ENCODE data around the gene LZIC. TPM values are rescaled to one million over a fixed set of nuclear protein-coding genes. Genes with fewer than 3 reads are reported as not detected.
A peak's percentile ranks its signal among the peaks of the same experiment; 100 is the strongest.

The LZIC gene
- total and polyA plus RNA-seq, 9 of the 15 experiments (the other 6 are each of a cell fraction or from before 2014, with no cell fraction given), result 32.9 to 109 (median 61.7) TPM

DNA sequence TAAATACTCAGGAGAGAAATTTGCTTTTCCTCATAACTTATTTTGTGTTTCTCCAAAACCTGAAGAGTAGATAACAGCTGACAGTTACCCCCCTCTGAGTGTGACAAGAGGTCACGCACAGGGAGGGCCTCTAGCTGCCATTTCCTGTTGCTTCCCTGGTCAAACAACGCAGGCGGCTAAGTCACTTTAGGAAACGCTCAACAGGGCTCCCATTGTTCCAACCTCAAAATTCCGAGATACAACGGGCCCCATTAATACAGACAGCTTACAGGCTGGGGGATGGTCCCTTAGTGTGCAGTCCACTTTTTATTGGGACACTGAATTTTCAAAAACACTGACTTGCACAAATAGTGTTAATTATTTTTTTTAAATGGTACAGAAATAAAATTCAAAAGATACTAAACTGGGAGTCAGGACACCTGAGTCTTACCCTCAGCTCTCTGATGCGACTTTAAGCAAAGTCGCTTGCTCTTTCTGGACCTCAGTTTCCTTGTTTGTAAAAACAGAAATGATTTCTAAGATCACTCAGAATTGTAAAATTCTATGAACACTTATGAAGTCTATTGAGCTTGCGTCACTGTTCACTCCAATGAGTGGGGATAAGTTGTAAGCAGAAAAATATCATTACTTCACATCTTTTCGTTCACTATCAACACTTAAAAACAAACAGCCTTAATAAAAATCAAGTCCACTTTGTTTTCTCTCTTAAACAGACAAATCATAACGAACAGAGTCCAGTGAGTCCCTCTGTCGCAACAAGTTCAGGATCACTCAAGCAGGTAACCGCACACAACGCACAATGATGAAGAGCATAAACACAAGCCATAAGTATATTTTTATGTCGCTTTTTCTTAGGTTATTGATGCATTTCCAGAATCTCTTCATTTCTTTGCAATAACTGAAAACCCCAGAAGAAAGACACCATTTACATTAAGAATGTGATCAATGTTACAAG lies 13.5 kb downstream of the LZIC start (continued):
- TF ChIP-seq FOXJ3 (CRISPR knock-in tag; IDR thresholded peaks at IDR 0.05), result no peak
- TF ChIP-seq, protein P1, sequence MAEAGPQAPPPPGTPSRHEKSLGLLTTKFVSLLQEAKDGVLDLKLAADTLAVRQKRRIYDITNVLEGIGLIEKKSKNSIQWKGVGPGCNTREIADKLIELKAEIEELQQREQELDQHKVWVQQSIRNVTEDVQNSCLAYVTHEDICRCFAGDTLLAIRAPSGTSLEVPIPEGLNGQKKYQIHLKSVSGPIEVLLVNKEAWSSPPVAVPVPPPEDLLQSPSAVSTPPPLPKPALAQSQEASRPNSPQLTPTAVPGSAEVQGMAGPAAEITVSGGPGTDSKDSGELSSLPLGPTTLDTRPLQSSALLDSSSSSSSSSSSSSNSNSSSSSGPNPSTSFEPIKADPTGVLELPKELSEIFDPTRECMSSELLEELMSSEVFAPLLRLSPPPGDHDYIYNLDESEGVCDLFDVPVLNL (CRISPR knock-in tag; IDR thresholded peaks at IDR 0.05; ENCODE audit: low read depth), result no peak
- no peak for TF ChIP-seq HMG20A (CRISPR knock-in tag; conservative IDR thresholded peaks at IDR 0.05)
- no peak for TF ChIP-seq RFX1 (IDR thresholded peaks at IDR 0.05)
- TF ChIP-seq, protein P2, sequence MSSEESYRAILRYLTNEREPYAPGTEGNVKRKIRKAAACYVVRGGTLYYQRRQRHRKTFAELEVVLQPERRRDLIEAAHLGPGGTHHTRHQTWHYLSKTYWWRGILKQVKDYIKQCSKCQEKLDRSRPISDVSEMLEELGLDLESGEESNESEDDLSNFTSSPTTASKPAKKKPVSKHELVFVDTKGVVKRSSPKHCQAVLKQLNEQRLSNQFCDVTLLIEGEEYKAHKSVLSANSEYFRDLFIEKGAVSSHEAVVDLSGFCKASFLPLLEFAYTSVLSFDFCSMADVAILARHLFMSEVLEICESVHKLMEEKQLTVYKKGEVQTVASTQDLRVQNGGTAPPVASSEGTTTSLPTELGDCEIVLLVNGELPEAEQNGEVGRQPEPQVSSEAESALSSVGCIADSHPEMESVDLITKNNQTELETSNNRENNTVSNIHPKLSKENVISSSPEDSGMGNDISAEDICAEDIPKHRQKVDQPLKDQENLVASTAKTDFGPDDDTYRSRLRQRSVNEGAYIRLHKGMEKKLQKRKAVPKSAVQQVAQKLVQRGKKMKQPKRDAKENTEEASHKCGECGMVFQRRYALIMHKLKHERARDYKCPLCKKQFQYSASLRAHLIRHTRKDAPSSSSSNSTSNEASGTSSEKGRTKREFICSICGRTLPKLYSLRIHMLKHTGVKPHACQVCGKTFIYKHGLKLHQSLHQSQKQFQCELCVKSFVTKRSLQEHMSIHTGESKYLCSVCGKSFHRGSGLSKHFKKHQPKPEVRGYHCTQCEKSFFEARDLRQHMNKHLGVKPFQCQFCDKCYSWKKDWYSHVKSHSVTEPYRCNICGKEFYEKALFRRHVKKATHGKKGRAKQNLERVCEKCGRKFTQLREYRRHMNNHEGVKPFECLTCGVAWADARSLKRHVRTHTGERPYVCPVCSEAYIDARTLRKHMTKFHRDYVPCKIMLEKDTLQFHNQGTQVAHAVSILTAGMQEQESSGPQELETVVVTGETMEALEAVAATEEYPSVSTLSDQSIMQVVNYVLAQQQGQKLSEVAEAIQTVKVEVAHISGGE (CRISPR knock-in tag; IDR thresholded peaks at IDR 0.05), result peak in 1 of 3 experiments; percentile 79; a peak in 2 of 6 replicates
- TF ChIP-seq ZNF354B (CRISPR knock-in tag; IDR thresholded peaks at IDR 0.05), result no peak
- no peak for TF ChIP-seq SMARCB1 (IDR thresholded peaks at IDR 0.05; ENCODE audit: insufficient read length, low read depth)
- TF ChIP-seq, protein P3, sequence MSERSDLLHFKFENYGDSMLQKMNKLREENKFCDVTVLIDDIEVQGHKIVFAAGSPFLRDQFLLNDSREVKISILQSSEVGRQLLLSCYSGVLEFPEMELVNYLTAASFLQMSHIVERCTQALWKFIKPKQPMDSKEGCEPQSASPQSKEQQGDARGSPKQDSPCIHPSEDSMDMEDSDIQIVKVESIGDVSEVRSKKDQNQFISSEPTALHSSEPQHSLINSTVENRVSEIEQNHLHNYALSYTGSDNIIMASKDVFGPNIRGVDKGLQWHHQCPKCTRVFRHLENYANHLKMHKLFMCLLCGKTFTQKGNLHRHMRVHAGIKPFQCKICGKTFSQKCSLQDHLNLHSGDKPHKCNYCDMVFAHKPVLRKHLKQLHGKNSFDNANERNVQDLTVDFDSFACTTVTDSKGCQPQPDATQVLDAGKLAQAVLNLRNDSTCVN (CRISPR knock-in tag; IDR thresholded peaks at IDR 0.05), result no peak
- TF ChIP-seq, protein P4, sequence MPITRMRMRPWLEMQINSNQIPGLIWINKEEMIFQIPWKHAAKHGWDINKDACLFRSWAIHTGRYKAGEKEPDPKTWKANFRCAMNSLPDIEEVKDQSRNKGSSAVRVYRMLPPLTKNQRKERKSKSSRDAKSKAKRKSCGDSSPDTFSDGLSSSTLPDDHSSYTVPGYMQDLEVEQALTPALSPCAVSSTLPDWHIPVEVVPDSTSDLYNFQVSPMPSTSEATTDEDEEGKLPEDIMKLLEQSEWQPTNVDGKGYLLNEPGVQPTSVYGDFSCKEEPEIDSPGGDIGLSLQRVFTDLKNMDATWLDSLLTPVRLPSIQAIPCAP (CRISPR knock-in tag; IDR thresholded peaks at IDR 0.05; ENCODE audit: borderline replicate concordance), result no peak
- no peak for TF ChIP-seq PURB (CRISPR knock-in tag; IDR thresholded peaks at IDR 0.05; ENCODE audit: low read depth)
- TF ChIP-seq HDAC1 (IDR thresholded peaks at IDR 0.05), result peak in 1 of 2 experiments; percentile 34; a peak in 2 of 4 replicates
- TF ChIP-seq, protein P5, sequence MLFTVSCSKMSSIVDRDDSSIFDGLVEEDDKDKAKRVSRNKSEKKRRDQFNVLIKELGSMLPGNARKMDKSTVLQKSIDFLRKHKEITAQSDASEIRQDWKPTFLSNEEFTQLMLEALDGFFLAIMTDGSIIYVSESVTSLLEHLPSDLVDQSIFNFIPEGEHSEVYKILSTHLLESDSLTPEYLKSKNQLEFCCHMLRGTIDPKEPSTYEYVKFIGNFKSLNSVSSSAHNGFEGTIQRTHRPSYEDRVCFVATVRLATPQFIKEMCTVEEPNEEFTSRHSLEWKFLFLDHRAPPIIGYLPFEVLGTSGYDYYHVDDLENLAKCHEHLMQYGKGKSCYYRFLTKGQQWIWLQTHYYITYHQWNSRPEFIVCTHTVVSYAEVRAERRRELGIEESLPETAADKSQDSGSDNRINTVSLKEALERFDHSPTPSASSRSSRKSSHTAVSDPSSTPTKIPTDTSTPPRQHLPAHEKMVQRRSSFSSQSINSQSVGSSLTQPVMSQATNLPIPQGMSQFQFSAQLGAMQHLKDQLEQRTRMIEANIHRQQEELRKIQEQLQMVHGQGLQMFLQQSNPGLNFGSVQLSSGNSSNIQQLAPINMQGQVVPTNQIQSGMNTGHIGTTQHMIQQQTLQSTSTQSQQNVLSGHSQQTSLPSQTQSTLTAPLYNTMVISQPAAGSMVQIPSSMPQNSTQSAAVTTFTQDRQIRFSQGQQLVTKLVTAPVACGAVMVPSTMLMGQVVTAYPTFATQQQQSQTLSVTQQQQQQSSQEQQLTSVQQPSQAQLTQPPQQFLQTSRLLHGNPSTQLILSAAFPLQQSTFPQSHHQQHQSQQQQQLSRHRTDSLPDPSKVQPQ (CRISPR knock-in tag; IDR thresholded peaks at IDR 0.05; ENCODE audit: borderline replicate concordance), result no peak
- TF ChIP-seq ZNF436 (CRISPR knock-in tag; IDR thresholded peaks at IDR 0.05), result no peak
- TF ChIP-seq MAFK (IDR thresholded peaks at IDR 0.05; ENCODE audit: low read length), result no peak

Measured in K562 (cell line).